Fibroblast of mammary gland (primary cell): Measurements from ENCODE around the gene SETBP1.

Source experiments
- DNase-seq: peaks from one replicate; pipeline ENCODE4 v3.0.0-alpha.2; 2010; ENCODE audit warnings: low read depth
- H3K4me3 ChIP-seq: 2 replicates; pipeline ENCODE4 v1.5.1; 2011; ENCODE audit warnings: low read depth, mild to moderate bottlenecking, low read length, moderate library complexity; ENCODE audit not compliant: control insufficient read depth
- CTCF ChIP-seq: conservative IDR thresholded peaks from 2 replicates; pipeline ENCODE4 v1.5.1; 2011; ENCODE audit warnings: low read depth, low read length, inconsistent platforms; ENCODE audit not compliant: control insufficient read depth, insufficient read depth

The SETBP1 gene

GRCh38 chr18:44685296-44685695, 4.6 kb downstream of the SETBP1 start:
- DNase-seq: no peak
- no peak overlapping the region for H3K4me3 ChIP-seq
- no peak for TF ChIP-seq CTCF

DNA sequence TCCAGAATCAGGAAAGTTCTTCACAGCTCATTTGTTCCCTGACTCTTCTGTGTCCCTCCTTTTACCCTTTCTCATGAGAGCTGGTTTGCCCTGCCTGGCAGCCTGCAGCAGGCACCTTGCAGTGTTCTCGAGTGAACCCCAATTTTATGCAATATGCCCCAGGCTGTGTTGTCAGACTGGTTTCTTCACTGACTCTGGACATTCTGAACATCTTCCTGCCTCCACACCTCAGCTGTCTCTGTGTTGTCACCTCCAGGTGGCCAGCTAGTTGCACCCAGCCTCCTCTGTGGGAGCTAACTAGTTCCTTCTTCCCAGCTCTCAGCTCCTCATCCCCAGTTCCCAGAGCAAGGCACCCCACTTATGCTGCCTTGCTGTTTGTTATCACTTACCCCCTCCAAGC, 5.5 kb downstream of the SETBP1 start:
- no peak overlapping the region for H3K4me3 ChIP-seq
- no peak for TF ChIP-seq CTCF
- DNase-seq: no peak

GRCh38 chr18:44687421-44687820, 6.7 kb downstream of the SETBP1 start:
- DNase-seq: peak; percentile 69
- no peak for TF ChIP-seq CTCF
- H3K4me3 ChIP-seq: no peak overlapping the region

DNA sequence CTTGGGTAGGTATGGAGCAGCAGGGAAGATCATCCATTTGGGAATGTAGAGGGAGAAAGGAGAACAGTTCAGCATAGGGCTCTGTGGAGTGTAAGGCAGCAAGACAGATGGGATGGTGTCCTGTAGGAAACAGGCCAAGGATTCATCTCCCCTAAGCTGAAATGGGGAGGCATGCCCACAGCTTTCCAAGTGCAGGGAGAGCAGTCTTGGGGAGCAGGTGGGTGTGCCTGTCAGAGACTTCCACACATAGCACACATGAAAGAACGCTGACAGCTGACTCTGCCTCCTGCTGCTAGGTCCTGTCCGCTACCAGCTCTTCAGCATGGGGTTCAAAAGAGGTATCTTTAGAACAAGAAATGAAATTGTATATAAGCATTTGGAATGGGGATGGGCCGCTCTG, 9.0 kb downstream of the SETBP1 start:
- H3K4me3 ChIP-seq: no peak overlapping the region
- TF ChIP-seq CTCF: no peak
- no peak for DNase-seq

DNA sequence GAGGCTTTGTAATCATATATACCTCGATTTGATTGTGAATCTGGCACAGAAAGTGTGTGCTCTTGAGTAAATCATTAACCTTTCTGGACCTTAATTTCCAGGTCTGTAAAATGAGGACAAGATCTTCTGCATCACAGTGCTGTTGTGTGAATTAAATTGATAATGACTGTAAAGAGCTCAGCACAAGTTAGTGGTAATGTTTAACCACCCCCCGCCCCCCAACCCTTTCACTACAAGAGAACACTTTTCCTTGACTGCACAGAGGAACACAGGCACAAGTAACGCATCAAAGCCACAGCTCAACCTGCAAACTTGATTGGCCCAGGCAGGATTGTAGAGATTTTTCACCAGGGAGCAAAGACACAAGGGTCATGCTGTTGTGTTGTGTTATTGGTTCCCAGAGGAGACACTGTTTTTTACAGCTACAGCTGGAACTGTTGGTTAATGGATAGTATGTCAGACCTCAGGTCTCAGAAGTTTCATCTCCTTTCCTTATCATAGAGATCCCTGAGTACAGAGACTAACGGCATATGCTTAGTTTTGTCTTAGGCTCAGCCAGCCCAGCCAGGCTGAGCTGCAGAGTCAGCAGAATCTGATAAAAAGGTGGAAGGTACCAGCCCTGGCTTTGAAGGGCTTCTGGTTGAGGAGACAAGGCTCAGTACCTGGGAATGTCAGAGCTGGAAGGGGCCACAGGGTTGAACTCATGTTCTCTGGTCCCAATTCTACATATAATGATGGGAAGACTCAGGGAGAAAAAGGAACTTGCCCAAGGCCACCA, 10.6 kb downstream of the SETBP1 start:
- no peak for TF ChIP-seq CTCF
- H3K4me3 ChIP-seq: no peak overlapping the region
- DNase-seq: no peak

DNA sequence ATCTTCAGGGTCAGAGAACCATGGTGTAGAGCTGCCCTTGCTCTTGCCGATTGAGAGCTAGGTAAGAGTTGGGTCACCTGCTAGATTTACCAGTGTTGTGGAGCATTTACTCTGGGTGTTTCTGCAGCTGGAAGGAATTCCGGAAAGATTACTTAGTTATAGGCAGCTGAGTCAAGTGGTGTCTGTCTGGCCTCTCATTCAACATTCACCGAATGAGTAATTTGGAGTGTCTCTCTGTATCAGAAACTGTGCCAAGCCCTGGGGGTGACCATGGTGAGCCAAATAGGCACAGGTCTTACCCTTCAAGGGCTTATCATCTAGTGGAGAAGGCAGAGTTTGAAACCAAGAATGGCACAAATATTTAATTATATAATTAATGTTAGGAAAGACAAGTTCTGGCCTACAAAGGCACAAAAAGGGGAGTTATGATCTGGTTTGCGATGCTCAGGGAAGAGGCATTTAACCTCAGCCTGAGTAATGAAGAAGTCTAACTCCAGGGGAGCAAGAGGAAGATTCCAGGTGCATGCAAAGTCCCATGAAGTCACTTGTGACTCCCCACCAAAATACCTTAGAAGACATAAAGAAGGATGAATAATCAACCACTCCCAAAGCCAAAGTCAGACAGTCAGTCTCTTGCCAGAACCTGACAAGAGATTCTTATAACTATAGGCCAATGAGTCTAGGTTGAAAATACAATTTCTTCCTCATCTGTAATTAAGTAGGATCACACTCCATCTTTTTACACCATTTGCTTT, 12.5 kb downstream of the SETBP1 start:
- no peak overlapping the region for H3K4me3 ChIP-seq
- DNase-seq: peak; percentile 81
- TF ChIP-seq CTCF: no peak
